HG02571 (cell line): ENCODE data around the gene PPP1R17.

ENCODE experiments used
- ATAC-seq: cut with Tn5 transposase; IDR thresholded peaks from one replicate; pipeline ENCODE4 v1.9.1; 2021; ENCODE audit warnings: mild to moderate bottlenecking, moderate library complexity; ENCODE audit not compliant: unreplicated experiment

Gene PPP1R17

DNA sequence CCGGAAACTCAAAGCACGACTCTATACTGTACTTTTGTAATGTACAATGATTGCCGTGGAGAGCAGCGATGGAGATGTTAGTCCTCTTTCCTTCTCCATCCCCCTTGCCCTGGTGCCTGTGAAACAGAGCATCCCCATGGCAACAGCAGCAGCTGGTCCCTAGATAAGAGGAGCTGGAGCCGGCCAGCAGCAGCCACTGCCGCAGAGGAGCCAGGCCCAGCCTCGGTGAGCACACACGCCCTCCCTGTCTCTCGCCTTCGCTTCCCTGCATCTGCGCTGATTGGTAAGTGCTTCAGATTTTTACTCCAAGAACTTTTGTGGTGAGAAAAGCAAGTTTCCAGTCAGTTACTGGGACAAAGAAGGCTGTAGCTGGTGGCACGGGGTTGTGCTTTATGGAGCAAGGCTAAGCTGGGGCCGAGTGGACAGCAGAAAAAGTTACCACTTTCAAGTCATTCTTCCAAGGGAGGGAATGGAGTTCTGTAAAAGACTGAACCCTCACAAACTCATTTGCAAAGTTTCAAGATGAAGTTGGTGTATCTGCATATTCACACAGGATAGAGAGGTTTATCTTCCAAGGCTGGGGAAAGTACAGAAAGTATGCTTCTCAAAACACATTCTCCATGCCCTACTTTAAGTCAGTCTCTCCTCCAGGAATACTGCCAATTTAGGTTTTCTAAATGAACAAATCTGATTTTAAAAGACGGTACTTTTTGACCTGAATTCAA lies at the start of gene PPP1R17:
Gene PPP1R17, plus strand, starts transcription at position 192 of the 725 bp plus-strand sequence. CDS start 5,227 bp downstream, outside the sequence.
- no peak for ATAC-seq

DNA sequence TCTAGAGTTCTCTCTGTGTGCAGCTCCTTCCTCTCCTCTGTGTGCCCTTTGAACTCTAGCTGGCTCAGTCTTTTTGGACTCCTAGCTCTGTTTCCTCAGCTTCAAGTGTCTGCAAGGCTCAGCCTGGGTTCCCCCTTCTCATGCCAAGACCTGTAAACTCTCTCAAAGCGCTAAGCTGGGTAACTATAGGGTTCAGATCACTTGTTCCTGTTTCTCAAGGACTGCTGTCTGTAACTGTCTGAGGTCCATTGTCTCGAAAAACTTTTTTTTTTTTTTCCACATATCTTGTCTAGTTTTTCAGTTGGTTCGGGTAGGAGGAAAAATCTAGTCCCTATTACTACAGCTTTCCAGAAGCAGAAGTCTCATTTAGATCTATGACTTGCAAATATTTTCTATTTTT lies 46.6 kb upstream of the PPP1R17 start:
- no peak for ATAC-seq

GRCh38 chr7:31642681-31643115 lies 44.3 kb upstream of the PPP1R17 start:
- no peak for ATAC-seq

GRCh38 chr7:31646942-31647341 lies 40.1 kb upstream of the PPP1R17 start:
- ATAC-seq: no peak

DNA sequence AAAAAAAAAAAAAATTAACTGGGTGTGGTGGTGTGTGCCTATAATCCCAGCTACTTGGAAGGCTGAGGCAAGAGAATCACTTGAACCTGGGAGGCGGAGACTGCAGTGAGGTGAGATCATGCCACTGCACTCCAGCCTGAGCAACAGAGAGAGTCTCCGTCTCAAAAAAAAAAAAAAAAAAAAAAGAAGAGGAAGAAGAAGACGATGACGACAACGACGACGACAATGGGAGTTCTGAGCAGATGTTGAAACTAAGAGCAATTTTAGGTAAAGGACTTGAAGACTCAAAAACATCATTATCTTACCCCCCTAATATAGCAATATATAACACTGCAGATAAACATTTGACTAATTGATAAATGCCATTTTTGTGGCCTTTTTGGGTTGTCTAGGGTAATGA lies 39.5 kb upstream of the PPP1R17 start:
- no peak for ATAC-seq

- ATAC-seq: no peak
Measured at GRCh38 chr7:31648288-31648687, 38.7 kb upstream of the PPP1R17 start.

DNA sequence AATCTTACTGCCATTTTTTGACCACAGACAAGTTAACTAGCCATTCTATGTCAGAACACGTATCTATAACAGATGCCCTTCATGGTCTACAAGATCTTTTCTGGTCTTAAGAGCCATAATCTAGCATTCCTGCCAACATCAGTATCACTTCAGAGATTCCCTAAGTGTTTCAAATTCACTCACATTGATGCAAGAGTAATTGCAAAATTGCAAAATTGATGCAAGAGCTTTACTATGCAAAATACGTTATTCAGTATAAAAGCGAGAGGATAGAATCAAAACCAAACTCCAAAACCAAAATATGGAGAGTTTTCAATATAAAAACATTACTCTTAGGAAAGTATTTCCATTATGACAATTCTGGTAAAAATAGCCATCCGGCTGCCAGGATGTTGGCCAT lies 38.1 kb upstream of the PPP1R17 start:
- ATAC-seq: no peak

DNA sequence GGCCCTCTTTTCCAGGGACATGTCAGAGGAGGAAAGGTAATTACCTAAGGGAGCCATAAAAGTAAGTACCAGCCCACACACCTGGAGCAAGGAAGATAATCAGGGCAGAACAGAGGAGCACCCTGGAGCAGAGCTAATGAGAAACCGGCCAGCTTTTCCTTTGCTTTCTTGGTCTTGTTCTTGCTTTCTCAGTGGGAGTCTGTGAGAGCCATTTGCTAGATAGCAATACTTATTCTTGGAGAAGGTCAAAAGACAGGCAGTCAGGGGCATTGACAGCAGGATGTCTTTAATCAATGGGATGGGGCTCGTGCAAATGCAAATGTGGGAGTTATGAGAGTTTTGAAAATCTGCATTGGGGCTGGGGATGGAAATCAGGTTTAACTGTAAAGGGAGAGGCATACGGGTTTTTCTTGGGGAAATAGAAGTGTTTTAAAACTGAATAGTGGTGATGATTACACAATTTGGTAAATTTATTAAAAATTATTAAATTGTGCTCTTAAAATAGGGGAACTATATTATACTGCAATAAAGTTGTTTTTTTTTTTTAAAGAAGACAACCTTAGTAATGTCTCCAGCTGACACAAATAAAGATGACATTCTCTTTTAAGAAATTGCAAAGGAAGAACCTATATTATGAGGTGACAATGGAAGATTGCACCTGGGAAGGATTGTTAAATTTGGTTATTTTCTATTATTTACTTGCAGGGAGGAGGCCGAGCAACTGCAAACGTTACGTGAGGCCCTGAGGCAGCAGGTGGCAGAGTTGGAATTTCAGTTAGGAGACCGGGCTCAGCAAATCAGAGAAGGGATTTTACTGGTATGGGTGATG lies 35.6 kb upstream of the PPP1R17 start:
- no peak for ATAC-seq

- no peak for ATAC-seq
Measured at GRCh38 chr7:31652063-31652326, 35.0 kb upstream of the PPP1R17 start.

DNA sequence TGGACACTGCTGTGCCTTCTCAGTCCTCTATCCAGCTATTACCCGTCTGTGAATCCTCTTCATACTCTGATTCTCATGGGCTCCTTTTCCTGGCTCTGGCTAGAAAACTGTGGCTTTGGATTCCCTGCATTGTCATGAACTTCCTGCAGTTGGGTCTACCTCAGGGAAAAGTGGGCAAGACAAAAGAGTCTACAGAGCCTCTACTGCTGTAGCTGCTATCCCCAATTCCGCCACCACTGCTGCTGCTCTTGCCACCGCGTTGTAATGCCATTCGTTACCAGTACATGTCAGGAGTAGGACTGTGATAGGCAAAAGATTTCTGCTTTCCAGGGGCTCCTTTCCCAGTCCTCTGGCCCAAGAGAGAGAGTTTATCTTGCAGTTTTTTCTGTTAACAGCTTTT lies 23.9 kb upstream of the PPP1R17 start:
- no peak for ATAC-seq

- ATAC-seq: no peak
Measured at GRCh38 chr7:31664890-31665289, 22.1 kb upstream of the PPP1R17 start.

GRCh38 chr7:31665546-31665945 lies 21.5 kb upstream of the PPP1R17 start:
- no peak for ATAC-seq

- ATAC-seq: no peak
Measured at GRCh38 chr7:31669461-31669860, 17.6 kb upstream of the PPP1R17 start.

- no peak for ATAC-seq
Measured at GRCh38 chr7:31679574-31680305, 7.3 kb upstream of the PPP1R17 start.

DNA sequence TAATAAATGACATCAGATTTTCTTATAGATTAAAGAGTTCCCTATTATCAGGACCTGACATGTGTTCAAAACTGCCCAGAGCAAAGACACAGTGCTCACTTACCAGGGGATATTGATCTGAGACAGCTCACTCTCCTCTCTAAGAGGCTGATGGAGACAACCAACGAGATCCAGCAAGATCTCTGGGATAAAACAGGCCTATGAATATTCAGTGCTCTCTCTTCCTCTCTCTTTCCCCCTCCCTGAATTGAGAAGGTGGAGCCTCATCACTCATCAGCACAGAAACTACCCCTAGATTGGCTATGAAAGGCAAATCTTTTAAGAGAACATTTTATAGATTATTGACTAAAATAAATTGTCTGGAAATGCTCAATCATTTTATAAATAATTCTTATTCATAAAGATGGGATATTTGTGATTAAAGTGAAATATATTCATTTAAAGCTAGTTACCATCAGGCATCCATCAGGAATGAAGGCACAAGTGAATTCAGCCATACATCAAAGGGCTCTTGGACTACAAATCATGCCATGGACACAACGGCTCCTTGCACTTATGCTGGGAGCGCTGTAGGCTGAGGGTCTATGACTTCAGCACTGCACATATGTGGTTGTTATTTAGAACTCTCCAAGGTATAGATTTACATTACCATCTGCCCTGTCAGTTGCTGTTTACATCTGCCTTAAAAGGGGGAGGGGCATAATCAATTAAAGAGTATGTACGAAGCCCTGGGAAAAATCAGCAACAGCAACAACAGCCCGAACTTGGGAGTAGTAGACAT lies 3.4 kb upstream of the PPP1R17 start:
- ATAC-seq: no peak

- ATAC-seq: no peak
Measured at GRCh38 chr7:31688372-31688771, 1.4 kb downstream of the PPP1R17 start.

- no peak for ATAC-seq
Measured at GRCh38 chr7:31688996-31689395, 2.0 kb downstream of the PPP1R17 start.

- ATAC-seq: no peak
Measured at GRCh38 chr7:31690935-31691334, 3.9 kb downstream of the PPP1R17 start.

GRCh38 chr7:31692451-31692850 lies 5.4 kb downstream of the PPP1R17 start:
- ATAC-seq: no peak

GRCh38 chr7:31692871-31693270 lies 5.9 kb downstream of the PPP1R17 start:
- no peak for ATAC-seq
